ENCODE results near the gene FZD4.

FZD4 gene

DNA sequence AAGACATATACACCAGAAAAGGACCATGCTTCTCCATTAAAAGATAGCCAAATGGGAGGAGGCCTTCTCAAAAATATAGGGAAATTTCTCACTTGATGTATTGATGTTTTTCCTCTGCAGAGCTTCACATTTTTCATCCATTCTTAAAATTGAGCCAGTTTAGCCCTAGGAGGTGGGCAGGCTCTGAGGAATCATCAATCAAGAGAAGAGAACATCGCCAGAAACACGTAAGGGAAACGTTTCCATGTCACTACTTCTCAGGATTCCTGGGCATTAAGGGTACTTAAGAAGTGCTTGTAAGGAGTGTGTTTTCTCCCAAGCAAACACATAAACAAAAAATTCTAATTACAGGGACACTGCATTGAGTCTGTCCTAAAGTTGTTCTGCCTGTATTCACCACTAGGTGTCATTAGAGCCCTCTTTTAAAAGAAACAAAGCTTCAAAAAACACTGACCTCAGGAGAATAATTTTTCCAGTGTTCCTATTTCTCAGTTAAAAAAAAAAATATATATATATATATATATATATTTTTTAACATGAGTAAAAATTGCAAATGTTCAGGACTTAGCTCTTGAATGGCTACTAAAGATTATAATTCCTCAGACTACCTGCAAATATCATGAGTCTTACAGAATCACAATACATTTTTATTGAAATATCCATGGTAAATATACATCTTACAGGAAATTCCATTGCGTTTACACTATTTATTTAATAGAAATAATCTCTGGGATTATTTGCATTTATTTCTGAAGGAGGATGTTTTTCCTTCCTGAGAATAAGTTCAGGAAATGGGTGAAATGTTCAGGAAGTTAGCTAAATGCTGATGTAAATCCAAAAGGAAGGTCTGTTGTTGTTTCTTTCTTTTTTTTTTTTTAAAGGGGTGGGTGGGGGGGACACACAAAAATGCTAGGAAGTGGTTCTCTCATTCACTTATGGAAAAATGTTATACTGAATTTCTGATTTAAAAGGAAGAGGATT is 16.0 kb downstream of the FZD4 start:
- TF ChIP-seq RAD21 (IDR thresholded peaks at IDR 0.05; ENCODE audit: low read depth) (peak; percentile 75), ZBTB7A (IDR thresholded peaks at IDR 0.05; ENCODE audit: low read depth) (no peak)

DNA sequence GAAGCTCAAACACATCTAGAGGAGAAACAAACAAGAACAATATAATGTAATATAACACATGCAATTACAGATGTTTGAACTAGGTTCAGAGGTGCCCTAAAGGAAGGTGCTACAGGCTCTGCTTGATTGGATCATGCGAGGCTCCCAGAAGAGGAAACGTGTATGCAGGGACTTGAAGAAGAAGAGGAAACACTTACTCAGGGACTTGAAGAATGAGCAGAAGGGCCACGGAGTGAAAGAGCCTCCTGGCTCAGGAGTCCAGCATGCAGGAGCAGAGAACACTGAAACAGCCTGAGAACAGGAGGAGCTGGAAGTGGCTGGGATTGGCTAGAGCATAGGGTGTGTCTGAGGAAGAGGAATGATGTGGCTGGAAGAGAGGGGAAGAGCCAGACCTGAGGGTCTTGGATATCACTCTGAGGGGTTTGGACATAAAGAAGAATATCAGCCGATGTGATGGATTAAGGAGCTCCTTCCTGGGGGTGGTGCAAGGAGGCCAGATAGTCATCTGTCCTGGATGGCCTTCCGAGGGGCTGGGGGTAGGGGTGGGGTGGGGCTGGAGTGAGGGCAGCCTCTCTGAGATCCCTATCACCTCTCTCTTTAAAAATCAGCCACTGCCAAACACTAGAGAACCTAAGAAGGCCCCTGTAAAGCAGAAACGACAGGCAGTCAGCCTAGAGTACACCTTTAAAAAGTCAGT is 16.8 kb downstream of the FZD4 start:
- TF ChIP-seq YY1 (IDR thresholded peaks at IDR 0.05; ENCODE audit: low read depth) (no peak), CREB1 (IDR thresholded peaks at IDR 0.05; ENCODE audit: low read depth) (no peak), TCF12 (IDR thresholded peaks at IDR 0.05; ENCODE audit: low read depth) (no peak), ZBTB7A (IDR thresholded peaks at IDR 0.05; ENCODE audit: low read depth) (no peak), EP300 (IDR thresholded peaks at IDR 0.05; ENCODE audit: borderline replicate concordance) (no peak), EGR1 (IDR thresholded peaks at IDR 0.05) (no peak), TEAD4 (IDR thresholded peaks at IDR 0.05) (no peak), RAD21 (IDR thresholded peaks at IDR 0.05; ENCODE audit: low read depth) (no peak), NFIC (IDR thresholded peaks at IDR 0.05) (no peak), TAF1 (IDR thresholded peaks at IDR 0.05; ENCODE audit: low read depth) (no peak), CEBPB (IDR thresholded peaks at IDR 0.05) (no peak), FOXM1 (IDR thresholded peaks at IDR 0.05; ENCODE audit: borderline replicate concordance, low read depth) (no peak)
- TF ChIP-seq, protein P1, sequence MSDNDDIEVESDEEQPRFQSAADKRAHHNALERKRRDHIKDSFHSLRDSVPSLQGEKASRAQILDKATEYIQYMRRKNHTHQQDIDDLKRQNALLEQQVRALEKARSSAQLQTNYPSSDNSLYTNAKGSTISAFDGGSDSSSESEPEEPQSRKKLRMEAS (IDR thresholded peaks at IDR 0.05), result no peak
- TF ChIP-seq, protein P2, sequence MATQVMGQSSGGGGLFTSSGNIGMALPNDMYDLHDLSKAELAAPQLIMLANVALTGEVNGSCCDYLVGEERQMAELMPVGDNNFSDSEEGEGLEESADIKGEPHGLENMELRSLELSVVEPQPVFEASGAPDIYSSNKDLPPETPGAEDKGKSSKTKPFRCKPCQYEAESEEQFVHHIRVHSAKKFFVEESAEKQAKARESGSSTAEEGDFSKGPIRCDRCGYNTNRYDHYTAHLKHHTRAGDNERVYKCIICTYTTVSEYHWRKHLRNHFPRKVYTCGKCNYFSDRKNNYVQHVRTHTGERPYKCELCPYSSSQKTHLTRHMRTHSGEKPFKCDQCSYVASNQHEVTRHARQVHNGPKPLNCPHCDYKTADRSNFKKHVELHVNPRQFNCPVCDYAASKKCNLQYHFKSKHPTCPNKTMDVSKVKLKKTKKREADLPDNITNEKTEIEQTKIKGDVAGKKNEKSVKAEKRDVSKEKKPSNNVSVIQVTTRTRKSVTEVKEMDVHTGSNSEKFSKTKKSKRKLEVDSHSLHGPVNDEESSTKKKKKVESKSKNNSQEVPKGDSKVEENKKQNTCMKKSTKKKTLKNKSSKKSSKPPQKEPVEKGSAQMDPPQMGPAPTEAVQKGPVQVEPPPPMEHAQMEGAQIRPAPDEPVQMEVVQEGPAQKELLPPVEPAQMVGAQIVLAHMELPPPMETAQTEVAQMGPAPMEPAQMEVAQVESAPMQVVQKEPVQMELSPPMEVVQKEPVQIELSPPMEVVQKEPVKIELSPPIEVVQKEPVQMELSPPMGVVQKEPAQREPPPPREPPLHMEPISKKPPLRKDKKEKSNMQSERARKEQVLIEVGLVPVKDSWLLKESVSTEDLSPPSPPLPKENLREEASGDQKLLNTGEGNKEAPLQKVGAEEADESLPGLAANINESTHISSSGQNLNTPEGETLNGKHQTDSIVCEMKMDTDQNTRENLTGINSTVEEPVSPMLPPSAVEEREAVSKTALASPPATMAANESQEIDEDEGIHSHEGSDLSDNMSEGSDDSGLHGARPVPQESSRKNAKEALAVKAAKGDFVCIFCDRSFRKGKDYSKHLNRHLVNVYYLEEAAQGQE (IDR thresholded peaks at IDR 0.05; ENCODE audit: low read depth), result no peak
- TF ChIP-seq, protein P3, sequence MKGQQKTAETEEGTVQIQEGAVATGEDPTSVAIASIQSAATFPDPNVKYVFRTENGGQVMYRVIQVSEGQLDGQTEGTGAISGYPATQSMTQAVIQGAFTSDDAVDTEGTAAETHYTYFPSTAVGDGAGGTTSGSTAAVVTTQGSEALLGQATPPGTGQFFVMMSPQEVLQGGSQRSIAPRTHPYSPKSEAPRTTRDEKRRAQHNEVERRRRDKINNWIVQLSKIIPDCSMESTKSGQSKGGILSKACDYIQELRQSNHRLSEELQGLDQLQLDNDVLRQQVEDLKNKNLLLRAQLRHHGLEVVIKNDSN (IDR thresholded peaks at IDR 0.05), result no peak

DNA sequence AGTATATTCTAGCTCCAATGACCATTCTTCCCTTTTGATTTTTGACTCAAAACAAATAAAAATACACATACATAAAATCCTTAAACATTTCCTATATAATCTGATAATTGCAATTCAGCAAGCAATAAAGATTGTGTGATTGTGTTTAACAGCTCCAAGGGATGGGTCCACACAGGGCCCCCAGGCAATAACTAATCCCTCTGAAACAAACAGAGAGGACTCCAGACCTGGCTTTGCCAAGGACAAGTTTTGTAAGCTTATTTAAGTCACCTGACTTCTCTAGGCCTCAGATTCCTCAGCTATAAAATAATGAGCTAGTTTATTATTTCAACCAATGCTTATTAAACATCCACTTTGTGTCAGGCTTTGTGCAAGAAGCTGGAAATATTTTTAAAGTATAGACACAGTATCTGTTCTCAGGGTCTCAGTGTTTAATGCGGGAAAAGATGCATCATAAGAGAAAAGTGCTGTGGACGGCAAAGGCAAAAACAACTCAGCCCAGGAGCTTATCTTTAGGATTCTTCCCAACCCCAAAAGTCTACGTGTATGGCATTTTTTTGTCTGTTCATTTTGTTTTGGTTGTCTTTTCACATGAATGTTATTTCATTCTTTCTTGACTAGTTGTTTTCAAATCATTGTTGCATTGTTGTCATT is 20.1 kb downstream of the FZD4 start:
- TF ChIP-seq TCF12 (IDR thresholded peaks at IDR 0.05; ENCODE audit: low read depth), result no peak
- no peak for TF ChIP-seq TEAD4 (IDR thresholded peaks at IDR 0.05)
- TF ChIP-seq CEBPB (IDR thresholded peaks at IDR 0.05), result no peak
- no peak for TF ChIP-seq EP300 (IDR thresholded peaks at IDR 0.05; ENCODE audit: borderline replicate concordance)
- TF ChIP-seq TAF1 (IDR thresholded peaks at IDR 0.05; ENCODE audit: low read depth), result no peak
- no peak for TF ChIP-seq EGR1 (IDR thresholded peaks at IDR 0.05)
- TF ChIP-seq, protein P1 (IDR thresholded peaks at IDR 0.05), result no peak
- no peak for TF ChIP-seq YY1 (IDR thresholded peaks at IDR 0.05; ENCODE audit: low read depth)
- TF ChIP-seq, protein P3 (IDR thresholded peaks at IDR 0.05), result no peak
- TF ChIP-seq ZBTB7A (IDR thresholded peaks at IDR 0.05; ENCODE audit: low read depth), result no peak
- TF ChIP-seq FOXM1 (IDR thresholded peaks at IDR 0.05; ENCODE audit: borderline replicate concordance, low read depth), result no peak
- no peak for TF ChIP-seq RAD21 (IDR thresholded peaks at IDR 0.05; ENCODE audit: low read depth)

DNA sequence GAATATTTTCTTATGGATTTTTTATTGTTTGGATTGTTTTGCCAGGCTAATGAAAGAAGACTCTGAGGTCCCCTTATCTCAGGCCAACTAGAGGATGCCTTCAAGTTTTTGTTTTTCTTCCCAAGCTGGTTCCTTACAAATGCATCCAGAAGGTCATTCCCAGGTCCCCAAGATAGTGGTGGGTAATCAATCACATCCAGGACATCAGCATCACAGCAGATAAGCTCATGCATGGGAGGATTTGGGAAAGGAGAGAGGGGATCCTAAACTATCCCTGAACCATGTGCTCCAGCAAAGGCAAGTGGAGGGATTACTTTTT is 20.7 kb downstream of the FZD4 start:
- TF ChIP-seq FOXM1 (IDR thresholded peaks at IDR 0.05; ENCODE audit: borderline replicate concordance, low read depth), result no peak
- no peak for TF ChIP-seq TCF12 (IDR thresholded peaks at IDR 0.05; ENCODE audit: low read depth)
- TF ChIP-seq, protein P2 (IDR thresholded peaks at IDR 0.05; ENCODE audit: low read depth), result no peak
- TF ChIP-seq TAF1 (IDR thresholded peaks at IDR 0.05; ENCODE audit: low read depth), result no peak
- TF ChIP-seq ZBTB7A (IDR thresholded peaks at IDR 0.05; ENCODE audit: low read depth), result no peak
- TF ChIP-seq NFIC (IDR thresholded peaks at IDR 0.05), result no peak
- TF ChIP-seq YY1 (IDR thresholded peaks at IDR 0.05; ENCODE audit: low read depth), result no peak
- no peak for TF ChIP-seq EP300 (IDR thresholded peaks at IDR 0.05; ENCODE audit: borderline replicate concordance)
- TF ChIP-seq, protein P1 (IDR thresholded peaks at IDR 0.05), result no peak
- TF ChIP-seq RAD21 (IDR thresholded peaks at IDR 0.05; ENCODE audit: low read depth), result no peak
- no peak for TF ChIP-seq EGR1 (IDR thresholded peaks at IDR 0.05)
- TF ChIP-seq CREB1 (IDR thresholded peaks at IDR 0.05; ENCODE audit: low read depth), result no peak
- TF ChIP-seq, protein P3 (IDR thresholded peaks at IDR 0.05), result no peak
- TF ChIP-seq CEBPB (IDR thresholded peaks at IDR 0.05), result no peak
- no peak for TF ChIP-seq TEAD4 (IDR thresholded peaks at IDR 0.05)

Measured in Ishikawa (cell line).